GM12891 (cell line): Measurements from ENCODE around the gene KIF18A.

Experiments used
- PAX5 ChIP-seq: IDR thresholded peaks from 2 replicates; pipeline ENCODE4 v1.6.1; 2011; ENCODE audit warnings: low read length, moderate library complexity, mild to moderate bottlenecking; ENCODE audit not compliant: insufficient read depth, severe bottlenecking
- POLR2A ChIP-seq: IDR thresholded peaks from 2 replicates; pipeline ENCODE4 v1.6.1; 2011; ENCODE audit warnings: low read depth, low read length, control low read depth
- POLR2AphosphoS5 ChIP-seq: IDR thresholded peaks from 2 replicates; pipeline ENCODE4 v1.6.1; 2011; ENCODE audit warnings: low read depth, low read length, control low read depth
- SPI1 ChIP-seq: IDR thresholded peaks from 2 replicates; pipeline ENCODE4 v1.6.1; 2011; ENCODE audit warnings: low read depth, low read length, control low read depth
- TAF1 ChIP-seq: IDR thresholded peaks from 2 replicates; pipeline ENCODE4 v1.6.1; 2011; ENCODE audit warnings: low read depth, low read length, control low read depth

GRCh38 chr11:28142724-28143123 is 34.8 kb upstream of the KIF18A start:
- no peak for TF ChIP-seq POLR2AphosphoS5
- TF ChIP-seq POLR2A: no peak
- no peak for TF ChIP-seq SPI1
- no peak for TF ChIP-seq TAF1
- no peak for TF ChIP-seq PAX5
